Parathyroid adenoma (tissue), 2 donors: Measurements from ENCODE around the gene C1orf35.

Source experiments
- H2AFZ ChIP-seq: fragments of 300-600 bp; sonication (generic); one replicate; pipeline ENCODE4 v1.7.0; 2017; ENCODE audit warnings: antibody characterized with exemption, mild to moderate bottlenecking
- H3K27ac ChIP-seq: fragments of 300-600 bp; sonication (generic); one replicate; pipeline ENCODE4 v1.7.0; 2017
- H3K27me3 ChIP-seq: fragments of 300-600 bp; sonication (generic); one replicate; pipeline ENCODE4 v1.7.0; 2017; ENCODE audit warnings: low read length; ENCODE audit not compliant: control insufficient read depth, insufficient read depth
- H3K36me3 ChIP-seq: fragments of 300-600 bp; sonication (generic); one replicate; pipeline ENCODE4 v1.7.0; 2017; ENCODE audit warnings: low read length; ENCODE audit not compliant: control insufficient read depth, insufficient read depth
- H3K4me1 ChIP-seq: fragments of 300-600 bp; sonication (generic); one replicate; pipeline ENCODE4 v1.7.0; 2017; ENCODE audit warnings: control low read depth
- H3K4me2 ChIP-seq: fragments of 300-600 bp; sonication (generic); one replicate; pipeline ENCODE4 v1.7.0; 2017; ENCODE audit warnings: low read length
- H3K4me3 ChIP-seq: fragments of 300-600 bp; sonication (generic); one replicate; pipeline ENCODE4 v1.7.0; 2017; ENCODE audit warnings: low read depth, low read length
- H3K79me2 ChIP-seq: fragments of 300-600 bp; sonication (generic); one replicate; pipeline ENCODE4 v1.7.0; 2017; ENCODE audit warnings: control low read depth
- H3K9ac ChIP-seq: fragments of 300-600 bp; sonication (generic); one replicate; pipeline ENCODE4 v1.7.0; 2017; ENCODE audit warnings: mild to moderate bottlenecking
- H3K9me3 ChIP-seq: fragments of 300-600 bp; sonication (generic); one replicate; pipeline ENCODE4 v1.7.0; 2017; ENCODE audit warnings: low read length; ENCODE audit not compliant: control insufficient read depth
- CTCF ChIP-seq: fragments of 300-600 bp; sonication (generic); IDR thresholded peaks from one replicate; pipeline ENCODE4 v1.7.0; 2017; ENCODE audit warnings: antibody characterized with exemption, mild to moderate bottlenecking
- donor health status: primary hyperparathyroidism.

C1orf35 gene

GRCh38 chr1:228096416-228097332, 6.5 kb downstream of the C1orf35 start:
- H3K4me3 ChIP-seq, result no peak overlapping the region
- no peak for TF ChIP-seq CTCF
- no peaks in the 10 kb centered on the region for H3K27me3 ChIP-seq
- H3K4me2 ChIP-seq, result no peak overlapping the region
- no peaks in the 10 kb centered on the region for H3K4me1 ChIP-seq
- no peaks in the 10 kb centered on the region for H3K9me3 ChIP-seq
- no peak overlapping the region for H2AFZ ChIP-seq
- peaks cover 47% of the 10 kb centered on the region for H3K79me2 ChIP-seq
- no peaks in the 10 kb centered on the region for H3K36me3 ChIP-seq
- no peak overlapping the region for H3K9ac ChIP-seq
- no peak overlapping the region for H3K27ac ChIP-seq

GRCh38 chr1:228095938-228096337, 7.2 kb downstream of the C1orf35 start:
- H3K27me3 ChIP-seq, result no peaks in the 10 kb centered on the region
- H3K9me3 ChIP-seq, result no peaks in the 10 kb centered on the region
- no peaks in the 10 kb centered on the region for H3K4me1 ChIP-seq
- no peak overlapping the region for H3K27ac ChIP-seq
- no peak overlapping the region for H2AFZ ChIP-seq
- no peak overlapping the region for H3K4me3 ChIP-seq
- peaks cover 54% of the 10 kb centered on the region for H3K79me2 ChIP-seq
- no peaks in the 10 kb centered on the region for H3K36me3 ChIP-seq
- no peak for TF ChIP-seq CTCF
- no peak overlapping the region for H3K4me2 ChIP-seq
- H3K9ac ChIP-seq, result no peak overlapping the region

- no peak overlapping the region for H3K27ac ChIP-seq
- no peaks in the 10 kb centered on the region for H3K36me3 ChIP-seq
- peaks cover 4% of the 10 kb centered on the region for H3K4me1 ChIP-seq
- TF ChIP-seq CTCF, result no peak
- H3K9me3 ChIP-seq, result no peaks in the 10 kb centered on the region
- no peak overlapping the region for H3K9ac ChIP-seq
- no peak overlapping the region for H3K4me3 ChIP-seq
- H2AFZ ChIP-seq, result no peak overlapping the region
- H3K4me2 ChIP-seq, result no peak overlapping the region
- no peaks in the 10 kb centered on the region for H3K27me3 ChIP-seq
- H3K79me2 ChIP-seq, result peaks cover 62% of the 10 kb centered on the region
These were observed 8.0 kb downstream of the C1orf35 start for GRCh38 chr1:228095161-228095560.

DNA sequence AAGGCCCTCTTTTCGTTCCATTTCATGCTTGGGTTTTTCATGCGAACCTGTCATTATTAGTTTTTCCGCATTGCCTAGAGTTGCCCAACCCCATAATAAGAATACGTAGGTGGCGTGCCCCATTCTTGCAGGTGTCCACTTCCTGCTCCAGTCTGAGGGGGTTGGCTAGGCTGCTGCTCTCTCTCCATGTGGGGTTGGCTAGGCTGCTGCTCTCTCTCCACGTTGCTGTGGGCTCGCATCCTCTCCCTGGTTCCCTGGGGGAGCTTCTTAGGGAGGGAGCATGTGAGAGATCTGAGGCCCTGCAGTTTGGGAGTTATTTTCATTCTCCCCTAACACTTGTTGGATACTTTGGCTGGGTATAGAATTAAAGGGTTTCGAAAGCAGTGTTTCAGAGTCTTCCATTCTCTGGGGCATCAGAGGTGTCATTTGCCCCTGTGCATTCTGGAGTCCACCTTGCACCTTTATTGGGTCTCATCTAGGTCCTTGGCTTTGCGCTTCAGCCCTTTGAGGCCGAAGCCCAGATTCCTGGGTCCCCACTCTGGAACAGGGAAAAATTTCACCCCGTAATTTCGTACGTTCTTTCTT, 8.6 kb downstream of the C1orf35 start:
- Histone ChIP-seq H3K4me1 (peaks cover 10% of the 10 kb centered on the region), H3K4me2 (no peak overlapping the region), H3K36me3 (no peaks in the 10 kb centered on the region), H3K27me3 (no peaks in the 10 kb centered on the region), H2AFZ (no peak overlapping the region), H3K4me3 (no peak overlapping the region), H3K9ac (no peak overlapping the region), H3K9me3 (no peaks in the 10 kb centered on the region), H3K79me2 (peaks cover 68% of the 10 kb centered on the region), H3K27ac (no peak overlapping the region)
- TF ChIP-seq CTCF, result no peak
